Measurements from ENCODE around the gene TGM5.

DNA sequence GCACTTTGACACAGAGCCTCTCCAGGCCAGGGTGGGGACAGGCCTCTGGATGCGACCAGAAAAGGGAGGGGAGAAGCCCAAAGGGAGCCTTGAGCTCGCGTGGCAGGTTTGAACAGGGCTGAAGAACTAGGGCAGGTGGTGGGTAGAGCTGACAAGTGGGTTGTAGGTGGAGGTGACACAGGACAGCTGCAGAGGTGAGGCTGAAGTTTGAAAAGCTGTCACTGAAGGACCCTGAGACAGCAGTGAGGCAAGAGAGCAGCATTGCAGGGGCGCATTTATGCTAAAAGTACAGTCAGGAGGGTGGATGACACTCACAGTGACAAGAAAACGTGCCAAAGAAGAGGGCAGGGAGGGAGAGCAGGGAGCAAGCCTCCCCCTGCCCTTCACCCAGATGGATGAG is 24.1 kb downstream of the TGM5 start:
- TF ChIP-seq, protein P1, sequence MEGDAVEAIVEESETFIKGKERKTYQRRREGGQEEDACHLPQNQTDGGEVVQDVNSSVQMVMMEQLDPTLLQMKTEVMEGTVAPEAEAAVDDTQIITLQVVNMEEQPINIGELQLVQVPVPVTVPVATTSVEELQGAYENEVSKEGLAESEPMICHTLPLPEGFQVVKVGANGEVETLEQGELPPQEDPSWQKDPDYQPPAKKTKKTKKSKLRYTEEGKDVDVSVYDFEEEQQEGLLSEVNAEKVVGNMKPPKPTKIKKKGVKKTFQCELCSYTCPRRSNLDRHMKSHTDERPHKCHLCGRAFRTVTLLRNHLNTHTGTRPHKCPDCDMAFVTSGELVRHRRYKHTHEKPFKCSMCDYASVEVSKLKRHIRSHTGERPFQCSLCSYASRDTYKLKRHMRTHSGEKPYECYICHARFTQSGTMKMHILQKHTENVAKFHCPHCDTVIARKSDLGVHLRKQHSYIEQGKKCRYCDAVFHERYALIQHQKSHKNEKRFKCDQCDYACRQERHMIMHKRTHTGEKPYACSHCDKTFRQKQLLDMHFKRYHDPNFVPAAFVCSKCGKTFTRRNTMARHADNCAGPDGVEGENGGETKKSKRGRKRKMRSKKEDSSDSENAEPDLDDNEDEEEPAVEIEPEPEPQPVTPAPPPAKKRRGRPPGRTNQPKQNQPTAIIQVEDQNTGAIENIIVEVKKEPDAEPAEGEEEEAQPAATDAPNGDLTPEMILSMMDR (IDR thresholded peaks at IDR 0.05), result no peak
- no peak for TF ChIP-seq POLR2A (IDR thresholded peaks at IDR 0.05)
- no peak for TF ChIP-seq POLR2AphosphoS5 (IDR thresholded peaks at IDR 0.05)
- no peak for TF ChIP-seq EP300 (IDR thresholded peaks at IDR 0.05)

Data from upper lobe of left lung (tissue), 4 donors.